ENCODE results near the gene ARID3A.
"Not testable (repeated sequence)": the region's sequence is repeated elsewhere in the genome, so short reads cannot be mapped to it uniquely, and the experiment has no call there.

The ARID3A gene, protein sequence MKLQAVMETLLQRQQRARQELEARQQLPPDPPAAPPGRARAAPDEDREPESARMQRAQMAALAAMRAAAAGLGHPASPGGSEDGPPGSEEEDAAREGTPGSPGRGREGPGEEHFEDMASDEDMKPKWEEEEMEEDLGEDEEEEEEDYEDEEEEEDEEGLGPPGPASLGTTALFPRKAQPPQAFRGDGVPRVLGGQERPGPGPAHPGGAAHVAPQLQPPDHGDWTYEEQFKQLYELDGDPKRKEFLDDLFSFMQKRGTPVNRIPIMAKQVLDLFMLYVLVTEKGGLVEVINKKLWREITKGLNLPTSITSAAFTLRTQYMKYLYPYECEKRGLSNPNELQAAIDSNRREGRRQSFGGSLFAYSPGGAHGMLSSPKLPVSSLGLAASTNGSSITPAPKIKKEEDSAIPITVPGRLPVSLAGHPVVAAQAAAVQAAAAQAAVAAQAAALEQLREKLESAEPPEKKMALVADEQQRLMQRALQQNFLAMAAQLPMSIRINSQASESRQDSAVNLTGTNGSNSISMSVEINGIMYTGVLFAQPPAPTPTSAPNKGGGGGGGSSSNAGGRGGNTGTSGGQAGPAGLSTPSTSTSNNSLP

GRCh38 chr19:925526-926322 is at the start of gene ARID3A:
Gene ARID3A, plus strand, starts transcription at chr19:926035. Its CDS starts 3,494 bp downstream, at chr19:929529.
- in situ Hi-C loops (cut with HindIII; ENCODE audit: low pct_ligation_motif_present, low sequenced_read_pairs) = no loop called here
- H3K4me3 ChIP-seq (ENCODE audit: low read depth, low read length) = peak within 1 kb of the TSS; percentile 82
- no peaks in the 10 kb centered on the region for H3K27me3 ChIP-seq (replicated peaks)
- peak within 1 kb of the TSS; percentile 89 for H3K27ac ChIP-seq
- H3K36me3 ChIP-seq (replicated peaks) = peaks cover 5% of the 10 kb centered on the region
- peak; percentile 61 for DNase-seq
- TF ChIP-seq, protein P1, sequence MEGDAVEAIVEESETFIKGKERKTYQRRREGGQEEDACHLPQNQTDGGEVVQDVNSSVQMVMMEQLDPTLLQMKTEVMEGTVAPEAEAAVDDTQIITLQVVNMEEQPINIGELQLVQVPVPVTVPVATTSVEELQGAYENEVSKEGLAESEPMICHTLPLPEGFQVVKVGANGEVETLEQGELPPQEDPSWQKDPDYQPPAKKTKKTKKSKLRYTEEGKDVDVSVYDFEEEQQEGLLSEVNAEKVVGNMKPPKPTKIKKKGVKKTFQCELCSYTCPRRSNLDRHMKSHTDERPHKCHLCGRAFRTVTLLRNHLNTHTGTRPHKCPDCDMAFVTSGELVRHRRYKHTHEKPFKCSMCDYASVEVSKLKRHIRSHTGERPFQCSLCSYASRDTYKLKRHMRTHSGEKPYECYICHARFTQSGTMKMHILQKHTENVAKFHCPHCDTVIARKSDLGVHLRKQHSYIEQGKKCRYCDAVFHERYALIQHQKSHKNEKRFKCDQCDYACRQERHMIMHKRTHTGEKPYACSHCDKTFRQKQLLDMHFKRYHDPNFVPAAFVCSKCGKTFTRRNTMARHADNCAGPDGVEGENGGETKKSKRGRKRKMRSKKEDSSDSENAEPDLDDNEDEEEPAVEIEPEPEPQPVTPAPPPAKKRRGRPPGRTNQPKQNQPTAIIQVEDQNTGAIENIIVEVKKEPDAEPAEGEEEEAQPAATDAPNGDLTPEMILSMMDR (IDR thresholded peaks at IDR 0.05; ENCODE audit: low read depth, low read length, missing control alignments) = no peak

- TF ChIP-seq, protein P1 (IDR thresholded peaks at IDR 0.05; ENCODE audit: low read depth, low read length, missing control alignments) = no peak
- DNase-seq = no peak
- Histone ChIP-seq H3K36me3 (replicated peaks) (peaks cover 45% of the 10 kb centered on the region), H3K27me3 (replicated peaks) (no peaks in the 10 kb centered on the region), H3K4me3 (ENCODE audit: low read depth, low read length) (no peak overlapping the region), H3K27ac (no peak overlapping the region)
- in situ Hi-C loops (cut with HindIII; ENCODE audit: low pct_ligation_motif_present, low sequenced_read_pairs) = no loop called here
These were observed 49.7 kb upstream of the ARID3A start for GRCh38 chr19:876089-876488.

- Histone ChIP-seq H3K27ac (no peak overlapping the region), H3K36me3 (replicated peaks) (peaks cover 47% of the 10 kb centered on the region), H3K27me3 (replicated peaks) (no peaks in the 10 kb centered on the region), H3K4me3 (ENCODE audit: low read depth, low read length) (no peak overlapping the region)
- in situ Hi-C loops (cut with HindIII; ENCODE audit: low pct_ligation_motif_present, low sequenced_read_pairs) = no loop called here
- no peak for DNase-seq
- TF ChIP-seq, protein P1 (IDR thresholded peaks at IDR 0.05; ENCODE audit: low read depth, low read length, missing control alignments) = no peak
These were observed 49.0 kb upstream of the ARID3A start for GRCh38 chr19:876780-877314.

DNA sequence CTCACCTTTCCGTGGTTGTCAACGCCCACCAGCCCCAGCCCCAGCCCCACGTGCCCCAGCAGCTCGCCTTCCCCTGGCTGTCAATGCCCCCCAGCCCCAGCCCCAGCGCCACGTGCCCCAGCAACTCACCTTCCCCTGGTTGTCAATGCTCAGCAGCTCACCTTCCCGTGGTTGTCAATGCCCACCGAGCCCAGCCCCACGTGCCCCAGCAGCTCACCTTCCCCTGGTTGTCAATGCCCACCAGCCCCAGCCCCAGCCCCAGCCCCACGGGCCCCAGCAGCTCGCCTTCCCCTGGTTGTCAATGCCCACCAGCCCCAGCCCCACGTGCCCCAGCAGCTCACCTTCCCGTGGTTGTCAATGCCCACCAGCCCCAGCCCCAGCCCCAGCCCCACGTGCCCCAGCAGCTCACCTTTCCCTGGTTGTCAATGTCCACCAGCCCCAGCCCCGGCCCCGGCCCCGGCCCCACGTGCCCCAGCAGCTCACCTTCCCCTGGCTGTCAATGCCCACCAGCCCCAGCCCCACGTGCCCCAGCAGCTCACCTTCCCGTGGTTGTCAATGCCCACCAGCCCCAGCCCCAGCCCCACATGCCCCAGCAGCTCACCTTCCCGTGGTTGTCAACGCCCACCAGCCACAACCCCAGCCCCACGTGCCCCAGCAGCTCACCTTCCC is 47.7 kb upstream of the ARID3A start:
- H3K4me3 ChIP-seq (ENCODE audit: low read depth, low read length); H3K27ac ChIP-seq; H3K27me3 ChIP-seq (replicated peaks); in situ Hi-C loops (cut with HindIII; ENCODE audit: low pct_ligation_motif_present, low sequenced_read_pairs); DNase-seq: not testable (repeated sequence)
- peaks cover 52% of the 10 kb centered on the region for H3K36me3 ChIP-seq (replicated peaks)

DNA sequence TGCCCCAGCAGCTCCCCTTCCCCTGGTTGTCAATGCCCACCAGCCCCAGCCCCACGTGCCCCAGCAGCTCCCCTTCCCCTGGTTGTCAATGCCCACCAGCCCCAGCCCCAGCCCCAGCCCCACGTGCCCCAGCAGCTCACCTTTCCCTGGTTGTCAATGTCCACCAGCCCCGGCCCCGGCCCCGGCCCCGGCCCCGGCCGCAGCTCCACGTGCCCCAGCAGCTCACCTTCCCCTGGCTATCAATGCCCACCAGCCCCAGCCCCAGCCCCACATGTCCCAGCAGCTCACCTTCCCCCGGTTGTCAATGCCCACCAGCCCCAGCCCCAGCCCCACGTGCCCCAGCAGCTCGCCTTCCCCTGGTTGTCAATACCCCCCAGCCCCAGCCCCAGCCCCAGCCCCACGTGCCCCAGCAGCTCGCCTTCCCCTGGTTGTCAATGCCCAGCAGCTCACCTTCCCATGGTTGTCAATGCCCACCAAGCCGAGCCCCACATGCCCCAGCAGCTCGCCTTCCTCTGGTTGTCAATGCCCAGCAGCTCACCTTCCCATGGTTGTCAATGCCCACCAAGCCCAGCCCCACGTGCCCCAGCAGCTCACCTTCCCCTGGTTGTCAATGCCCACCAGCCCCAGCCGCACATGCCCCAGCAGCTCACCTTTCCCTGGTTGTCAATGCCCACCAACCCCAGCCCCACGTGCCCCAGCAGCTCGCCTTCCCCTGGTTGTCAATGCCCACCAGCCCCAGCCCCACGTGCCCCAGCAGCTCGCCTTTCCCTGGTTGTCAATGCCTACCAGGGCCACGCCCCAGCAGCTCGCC is 46.9 kb upstream of the ARID3A start:
- H3K27me3 ChIP-seq (replicated peaks); in situ Hi-C loops (cut with HindIII; ENCODE audit: low pct_ligation_motif_present, low sequenced_read_pairs); H3K4me3 ChIP-seq (ENCODE audit: low read depth, low read length); H3K27ac ChIP-seq; DNase-seq: not testable (repeated sequence)
- H3K36me3 ChIP-seq (replicated peaks) = peaks cover 50% of the 10 kb centered on the region
